ENCODE measurements around the gene ARHGEF19.

Gene ARHGEF19

GRCh38 chr1:16180291-16180824 lies 32.1 kb downstream of the ARHGEF19 start:
- no peak for DNase-seq

GRCh38 chr1:16178596-16179497 lies 33.6 kb downstream of the ARHGEF19 start:
- Histone ChIP-seq H3K14ac (ENCODE audit: low read length) (peak overlapping the region; percentile 65), H3K4me2 (ENCODE audit: low read length) (no peak overlapping the region), H3K79me2 (ENCODE audit: control insufficient read depth, insufficient read depth, low read length, poor library complexity) (peaks cover 2% of the 10 kb centered on the region), H3K36me3 (ENCODE audit: control insufficient read depth in 1 of 2, insufficient read depth in 2 of 2, low read length in 2 of 2) (no peaks in the 10 kb centered on the region), H3K27me3 (ENCODE audit: insufficient read depth, low read length) (no peaks in the 10 kb centered on the region), H2BK12ac (ENCODE audit: low read length) (peak overlapping the region; percentile 96), H2AFZ (ENCODE audit: insufficient read depth, low read length, poor library complexity) (no peak overlapping the region), H3K9ac (ENCODE audit: low read length) (no peak overlapping the region), H3K4me3 (ENCODE audit: low read depth, low read length) (no peak overlapping the region), H3K9me3 (ENCODE audit: insufficient read depth, low read depth, low read length) (peaks cover 4% of the 10 kb centered on the region), H2AK5ac (ENCODE audit: low read length) (peak overlapping the region; percentile 66), H4K8ac (ENCODE audit: low read depth, low read length) (peak overlapping the region; percentile 39), H3K18ac (ENCODE audit: low read length) (peak overlapping the region; percentile 57), H3K23ac (ENCODE audit: low read length) (no peak overlapping the region), H4K12ac (ENCODE audit: low read depth, low read length) (no peak overlapping the region), H2BK120ac (ENCODE audit: insufficient read depth, low read length, poor library complexity) (peak overlapping the region; percentile 70), H2BK5ac (ENCODE audit: low read depth, low read length, poor library complexity) (no peak overlapping the region), H4K91ac (ENCODE audit: low read depth, low read length) (peak overlapping the region; percentile 32), H3K4me1 (ENCODE audit: control insufficient read depth in 1 of 2, insufficient read depth in 2 of 2, low read length in 2 of 2) (peaks cover 24 to 36% of the 10 kb centered on the region in 2 experiments), H3K4ac (ENCODE audit: low read depth, low read length) (no peak overlapping the region), H3K79me1 (ENCODE audit: low read length) (peaks cover 41% of the 10 kb centered on the region), H3K27ac (ENCODE audit: low read depth, low read length) (peak overlapping the region; percentile 38)
- no CpG with 5 or more reads among the region's 19 CpGs for WGBS (ENCODE audit: extremely low coverage, insufficient coverage, insufficient read length)
- no peak for DNase-seq

More at GRCh38 chr1:16180291-16180824, 32.1 kb downstream of the ARHGEF19 start:
- H3K27me3 ChIP-seq (ENCODE audit: insufficient read depth, low read length): no peaks in the 10 kb centered on the region
- H4K12ac ChIP-seq (ENCODE audit: low read depth, low read length): no peak overlapping the region
- no peak overlapping the region for H2AFZ ChIP-seq (ENCODE audit: insufficient read depth, low read length, poor library complexity)
- H2BK12ac ChIP-seq (ENCODE audit: low read length): no peak overlapping the region
- no peaks in the 10 kb centered on the region for H3K36me3 ChIP-seq (ENCODE audit: control insufficient read depth in 1 of 2, insufficient read depth in 2 of 2, low read length in 2 of 2)
- no peak overlapping the region for H4K91ac ChIP-seq (ENCODE audit: low read depth, low read length)
- H3K4ac ChIP-seq (ENCODE audit: low read depth, low read length): no peak overlapping the region
- no peak overlapping the region for H2AK5ac ChIP-seq (ENCODE audit: low read length)
- no CpG with 5 or more reads among the region's 13 CpGs for WGBS (ENCODE audit: extremely low coverage, insufficient coverage, insufficient read length)
- no peak overlapping the region for H3K27ac ChIP-seq (ENCODE audit: low read depth, low read length)
- peaks cover 2% of the 10 kb centered on the region for H3K79me2 ChIP-seq (ENCODE audit: control insufficient read depth, insufficient read depth, low read length, poor library complexity)
- peaks cover 38% of the 10 kb centered on the region for H3K79me1 ChIP-seq (ENCODE audit: low read length)
- H3K23ac ChIP-seq (ENCODE audit: low read length): no peak overlapping the region
- no peak overlapping the region for H3K18ac ChIP-seq (ENCODE audit: low read length)
- peaks cover 16 to 30% of the 10 kb centered on the region in 2 experiments for H3K4me1 ChIP-seq (ENCODE audit: control insufficient read depth in 1 of 2, insufficient read depth in 2 of 2, low read length in 2 of 2)
- no peak overlapping the region for H3K9ac ChIP-seq (ENCODE audit: low read length)
- H3K14ac ChIP-seq (ENCODE audit: low read length): no peak overlapping the region
- no peaks in the 10 kb centered on the region for H3K9me3 ChIP-seq (ENCODE audit: insufficient read depth, low read depth, low read length)
- H2BK120ac ChIP-seq (ENCODE audit: insufficient read depth, low read length, poor library complexity): no peak overlapping the region
- no peak overlapping the region for H3K4me3 ChIP-seq (ENCODE audit: low read depth, low read length)
- H3K4me2 ChIP-seq (ENCODE audit: low read length): no peak overlapping the region
- H2BK5ac ChIP-seq (ENCODE audit: low read depth, low read length, poor library complexity): no peak overlapping the region
- H4K8ac ChIP-seq (ENCODE audit: low read depth, low read length): no peak overlapping the region

GRCh38 chr1:16177306-16177705 lies 35.1 kb downstream of the ARHGEF19 start:
- peaks cover 31 to 46% of the 10 kb centered on the region in 2 experiments for H3K4me1 ChIP-seq (ENCODE audit: control insufficient read depth in 1 of 2, insufficient read depth in 2 of 2, low read length in 2 of 2)
- H3K27ac ChIP-seq (ENCODE audit: low read depth, low read length): no peak overlapping the region
- no peak overlapping the region for H4K8ac ChIP-seq (ENCODE audit: low read depth, low read length)
- no peak overlapping the region for H3K4ac ChIP-seq (ENCODE audit: low read depth, low read length)
- no peak for DNase-seq
- H2BK12ac ChIP-seq (ENCODE audit: low read length): peak overlapping the region; percentile 30
- H3K36me3 ChIP-seq (ENCODE audit: control insufficient read depth in 1 of 2, insufficient read depth in 2 of 2, low read length in 2 of 2): no peaks in the 10 kb centered on the region
- H2BK120ac ChIP-seq (ENCODE audit: insufficient read depth, low read length, poor library complexity): peak overlapping the region; percentile 20
- no peak overlapping the region for H2BK5ac ChIP-seq (ENCODE audit: low read depth, low read length, poor library complexity)
- no peak overlapping the region for H3K18ac ChIP-seq (ENCODE audit: low read length)
- no peak overlapping the region for H3K14ac ChIP-seq (ENCODE audit: low read length)
- H3K4me3 ChIP-seq (ENCODE audit: low read depth, low read length): no peak overlapping the region
- no peak overlapping the region for H3K9ac ChIP-seq (ENCODE audit: low read length)
- H3K27me3 ChIP-seq (ENCODE audit: insufficient read depth, low read length): no peaks in the 10 kb centered on the region
- H3K79me1 ChIP-seq (ENCODE audit: low read length): peaks cover 45% of the 10 kb centered on the region
- H3K23ac ChIP-seq (ENCODE audit: low read length): no peak overlapping the region
- H2AK5ac ChIP-seq (ENCODE audit: low read length): peak overlapping the region; percentile 73
- peaks cover 4% of the 10 kb centered on the region for H3K9me3 ChIP-seq (ENCODE audit: insufficient read depth, low read depth, low read length)
- no peak overlapping the region for H2AFZ ChIP-seq (ENCODE audit: insufficient read depth, low read length, poor library complexity)
- H3K4me2 ChIP-seq (ENCODE audit: low read length): no peak overlapping the region
- no peak overlapping the region for H4K12ac ChIP-seq (ENCODE audit: low read depth, low read length)
- peak overlapping the region; percentile 49 for H4K91ac ChIP-seq (ENCODE audit: low read depth, low read length)
- H3K79me2 ChIP-seq (ENCODE audit: control insufficient read depth, insufficient read depth, low read length, poor library complexity): peaks cover 6% of the 10 kb centered on the region
- WGBS (ENCODE audit: extremely low coverage, insufficient coverage, insufficient read length): no CpG with 5 or more reads among the region's 4 CpGs

GRCh38 chr1:16176653-16177052 lies 35.8 kb downstream of the ARHGEF19 start:
- Histone ChIP-seq H3K79me1 (ENCODE audit: low read length) (peaks cover 40% of the 10 kb centered on the region), H4K8ac (ENCODE audit: low read depth, low read length) (no peak overlapping the region), H2AFZ (ENCODE audit: insufficient read depth, low read length, poor library complexity) (no peak overlapping the region), H4K91ac (ENCODE audit: low read depth, low read length) (peak overlapping the region; percentile 68), H2BK5ac (ENCODE audit: low read depth, low read length, poor library complexity) (no peak overlapping the region), H3K27me3 (ENCODE audit: insufficient read depth, low read length) (no peaks in the 10 kb centered on the region), H3K79me2 (ENCODE audit: control insufficient read depth, insufficient read depth, low read length, poor library complexity) (peaks cover 6% of the 10 kb centered on the region), H3K9ac (ENCODE audit: low read length) (no peak overlapping the region), H3K4ac (ENCODE audit: low read depth, low read length) (no peak overlapping the region), H3K23ac (ENCODE audit: low read length) (no peak overlapping the region), H3K27ac (ENCODE audit: low read depth, low read length) (no peak overlapping the region), H3K14ac (ENCODE audit: low read length) (peak overlapping the region; percentile 29), H3K36me3 (ENCODE audit: control insufficient read depth in 1 of 2, insufficient read depth in 2 of 2, low read length in 2 of 2) (no peaks in the 10 kb centered on the region), H2AK5ac (ENCODE audit: low read length) (peak overlapping the region; percentile 85), H3K18ac (ENCODE audit: low read length) (no peak overlapping the region), H2BK12ac (ENCODE audit: low read length) (peak overlapping the region; percentile 46), H3K4me2 (ENCODE audit: low read length) (no peak overlapping the region), H4K12ac (ENCODE audit: low read depth, low read length) (no peak overlapping the region), H3K9me3 (ENCODE audit: insufficient read depth, low read depth, low read length) (peaks cover 4% of the 10 kb centered on the region), H3K4me3 (ENCODE audit: low read depth, low read length) (no peak overlapping the region), H3K4me1 (ENCODE audit: control insufficient read depth in 1 of 2, insufficient read depth in 2 of 2, low read length in 2 of 2) (peaks cover 28 to 48% of the 10 kb centered on the region in 2 experiments), H2BK120ac (ENCODE audit: insufficient read depth, low read length, poor library complexity) (peak overlapping the region; percentile 43)
- WGBS (ENCODE audit: extremely low coverage, insufficient coverage, insufficient read length): no CpG with 5 or more reads among the region's 7 CpGs
- no peak for DNase-seq

All from trophoblast cell (in vitro differentiated cells and primary cell).